SH-SY5Y (cell line): ENCODE results near the gene FOXN3.

Experiments
- GATA2 ChIP-seq: IDR thresholded peaks from 2 replicates; pipeline ENCODE4 v1.6.1; 2011; ENCODE audit warnings: mild to moderate bottlenecking, low read depth, low read length
- GATA3 ChIP-seq: IDR thresholded peaks from 2 replicates; pipeline ENCODE4 v1.6.1; 2011; ENCODE audit warnings: low read depth, mild to moderate bottlenecking, low read length, moderate library complexity

- TF ChIP-seq GATA2 (peak; percentile 25; the same call in 1 of the 2 replicates), GATA3 (no peak)
Measured at GRCh38 chr14:89349171-89350008, 67.6 kb downstream of the FOXN3 start.
